Heart left ventricle (tissue), 16 donors: Measurements from ENCODE around the gene GRAMD1B. TPM values are rescaled to one million over a fixed set of nuclear protein-coding genes. Genes with fewer than 3 reads are reported as not detected.
A peak's percentile ranks its signal among the peaks of the same experiment; 100 is the strongest.

Experiments
- ATAC-seq, 4 donors: fragments of 200-7000 bp; cut with Tn5 transposase; one replicate each; pipeline ENCODE4 v1.9.1; 2020 to 2022; ENCODE audit warnings: moderate library complexity in 4 of 4, mild to moderate bottlenecking in 3 of 4, moderate number of reproducible peaks in 1 of 4
- DNase-seq, 5 donors: peaks; one replicate each; pipeline ENCODE4 v3.0.0-alpha.2; 2020
- H3K27ac ChIP-seq, 12 donors: fragments of 200-600 bp; sonication (generic) in 4 of 12; one replicate each; pipeline versions ENCODE4 v1.5.0 to v1.8.0; 2016 to 2022; ENCODE audit warnings: mild to moderate bottlenecking in 2 of 12
- H3K27me3 ChIP-seq, 9 donors: fragments of 200-600 bp; sonication (generic) in 2 of 9; one replicate each; pipeline versions ENCODE4 v1.5.1 to v1.8.0; 2016 to 2022; ENCODE audit warnings: mild to moderate bottlenecking in 3 of 9
- H3K36me3 ChIP-seq, 9 donors: fragments of 200-600 bp; sonication (generic) in 2 of 9; one replicate each; pipeline versions ENCODE4 v1.5.0 to v1.8.0; 2018 to 2022; ENCODE audit warnings: mild to moderate bottlenecking in 2 of 9
- H3K4me1 ChIP-seq, 12 donors: fragments of 200-600 bp; sonication (generic) in 4 of 12; one replicate each; pipeline versions ENCODE4 v1.5.0 to v1.8.0; 2016 to 2022; ENCODE audit warnings: mild to moderate bottlenecking in 3 of 12
- H3K4me3 ChIP-seq, 12 donors: fragments of 200-600 bp; sonication (generic) in 4 of 12; one replicate each; pipeline versions ENCODE4 v1.5.0 to v1.8.0; 2017 to 2022; ENCODE audit warnings: mild to moderate bottlenecking in 9 of 12, moderate library complexity in 4 of 12
- H3K9me3 ChIP-seq, 12 donors: fragments of 200-600 bp; sonication (generic) in 4 of 12; one replicate each; pipeline versions ENCODE4 v1.5.0 to v1.8.0; 2016 to 2022; ENCODE audit warnings: mild to moderate bottlenecking in 1 of 12
- POLR2A ChIP-seq, 2 donors: fragments of 450-650 bp; IDR thresholded peaks; one replicate each; pipeline ENCODE4 v1.6.1; 2017; ENCODE audit warnings: antibody characterized with exemption in 2 of 2, mild to moderate bottlenecking in 2 of 2, moderate library complexity in 2 of 2
- WGBS, 4 donors: extraction: QIAGEN DNeasy Blood & Tissue Kit in 2 of 4; methylation state at CpG; one replicate each; pipeline versions ENCODE4 v1.1.5 to v1.1.7; 2013 to 2018; 5-methylcytosine and 5-hydroxymethylcytosine counted together
- intact Hi-C, 10 donors: fragments of 100-400 bp; cut with DNase I; formaldehyde crosslinking; loops; one replicate each; pipeline versions ENCODE4 v1.11.1 to v1.14.2; 2022
- polyA plus RNA-seq, 2 donors: library from polyadenylated mRNA; stranded (reverse); fragments of 200-250 nt; gene quantifications; one replicate each; pipeline ENCODE4 v1.2.3, GENCODE V29; 2013
- total RNA-seq, 9 donors: library from RNA; depleted of rRNA in 2 of 9; stranded (reverse); fragments of >200 nt in 2 of 9; fragmentation: NEBNext Ultra II Directional in 3 of 9; extraction: Animal tissue kit (Norgen Biotek cat#: 25700) in 3 of 9; gene quantifications; one replicate each; pipeline versions ENCODE4 v1.1.0 to v1.2.4, GENCODE V29; 2016 to 2023
- TF ChIP-seq, protein P1 (sequence below), 12 donors: fragments of 200-600 bp; sonication (generic) in 4 of 12; IDR thresholded peaks; one replicate each; pipeline versions ENCODE4 v1.5.0 to v1.8.0; 2018 to 2022; ENCODE audit warnings: antibody characterized with exemption in 12 of 12, mild to moderate bottlenecking in 5 of 12
- donor health status: ischemic (EF 13 %, LVEDD 7.1; RV severe dilation, severe dysfunction).
- donor health status: healthy with polysubstance abuse.
- donor health status: DM: no; HTN: yes; CAD: no.
- donor health status: DM: no; HTN: no; CAD: no.
- donor health status: ischemic (EF 25% LVEDD 6.9; RV normal size, moderate dysfunction).
- donor health status: ischemic (EF 25% LVEDD 5.7; RV mildly dilated, moderate dysfunction).
- donor health status: healthy.
- donor health status: DM: yes; HTN: yes; CAD: no.
- donor health status: ischemic (EF 35%, LVEDD 5.7; RV mildly dilated, moderate dysfunction).
- donor health status: nonischemic (EF 11% LVEDD 7.7; RV severe dilation, severe dysfunction).
- donor health status: DM: yes; HTN: yes; CAD: no.
- donor health status: PGD.
- donor health status: ischemic (EF 29% LVEDD 5.4; RV normal size, mild dysfunction).
- donor health status: nonischemic (EF 23%, LVEDD 6.1; RV moderate dilation, normal function).

GRAMD1B gene
- total and polyA plus RNA-seq, 11 donors = 8.6 to 42.5 (median 23.0) TPM

DNA sequence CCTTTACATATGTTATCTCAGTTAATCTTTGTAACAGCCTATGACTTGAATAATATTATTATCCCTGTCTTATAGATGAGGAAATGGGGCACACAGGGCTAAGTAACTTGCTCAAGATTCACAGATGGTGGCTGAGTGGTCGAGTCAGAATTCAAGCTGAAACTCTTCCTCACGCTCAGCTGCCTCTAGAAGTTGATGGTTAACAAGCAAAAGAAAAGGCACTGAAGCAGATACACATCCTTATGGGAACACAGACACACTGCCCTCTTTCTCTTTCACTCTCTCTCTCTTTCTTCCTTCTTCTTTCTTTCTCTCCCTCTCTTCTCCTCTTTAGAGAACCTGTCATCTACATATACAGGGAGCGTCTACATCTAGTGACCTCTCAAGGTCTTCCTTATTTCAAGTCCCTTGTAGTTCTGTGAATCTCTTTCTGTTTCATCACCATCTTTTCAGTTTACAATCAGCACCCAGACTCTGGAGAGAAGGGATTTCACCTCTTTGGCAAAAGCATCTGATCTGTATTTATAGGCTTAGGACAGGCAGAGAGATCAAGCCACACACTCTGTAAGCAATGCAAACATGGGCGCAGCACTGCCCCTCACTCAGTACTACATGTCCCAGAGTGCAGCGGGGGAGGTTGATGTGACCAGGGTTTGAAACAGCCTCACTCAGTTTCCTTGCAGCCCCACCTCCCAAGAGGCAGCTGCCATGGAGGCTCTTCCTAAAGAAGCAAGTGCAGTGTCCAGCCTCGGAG lies 75.7 kb downstream of the GRAMD1B start:
- intact Hi-C loops = no loop called here
- no peaks in the 10 kb centered on the region for H3K9me3 ChIP-seq
- ATAC-seq (no peak), DNase-seq (no peak)
- H3K4me1 ChIP-seq = peaks cover 0 to 3% (median 0%) of the 10 kb centered on the region in 12 donors
- H3K36me3 ChIP-seq = no peaks in the 10 kb centered on the region
- WGBS, 4 donors = 71 to 79% (median 74%) methylated on average over 6 of the region's 6 CpGs
- H3K4me3 ChIP-seq = no peak overlapping the region
- H3K27ac ChIP-seq = no peak overlapping the region
- TF ChIP-seq, protein P1, sequence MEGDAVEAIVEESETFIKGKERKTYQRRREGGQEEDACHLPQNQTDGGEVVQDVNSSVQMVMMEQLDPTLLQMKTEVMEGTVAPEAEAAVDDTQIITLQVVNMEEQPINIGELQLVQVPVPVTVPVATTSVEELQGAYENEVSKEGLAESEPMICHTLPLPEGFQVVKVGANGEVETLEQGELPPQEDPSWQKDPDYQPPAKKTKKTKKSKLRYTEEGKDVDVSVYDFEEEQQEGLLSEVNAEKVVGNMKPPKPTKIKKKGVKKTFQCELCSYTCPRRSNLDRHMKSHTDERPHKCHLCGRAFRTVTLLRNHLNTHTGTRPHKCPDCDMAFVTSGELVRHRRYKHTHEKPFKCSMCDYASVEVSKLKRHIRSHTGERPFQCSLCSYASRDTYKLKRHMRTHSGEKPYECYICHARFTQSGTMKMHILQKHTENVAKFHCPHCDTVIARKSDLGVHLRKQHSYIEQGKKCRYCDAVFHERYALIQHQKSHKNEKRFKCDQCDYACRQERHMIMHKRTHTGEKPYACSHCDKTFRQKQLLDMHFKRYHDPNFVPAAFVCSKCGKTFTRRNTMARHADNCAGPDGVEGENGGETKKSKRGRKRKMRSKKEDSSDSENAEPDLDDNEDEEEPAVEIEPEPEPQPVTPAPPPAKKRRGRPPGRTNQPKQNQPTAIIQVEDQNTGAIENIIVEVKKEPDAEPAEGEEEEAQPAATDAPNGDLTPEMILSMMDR (IDR thresholded peaks at IDR 0.05) = no peak
- TF ChIP-seq POLR2A (IDR thresholded peaks at IDR 0.05) = no peak
- no peaks in the 10 kb centered on the region for H3K27me3 ChIP-seq

DNA sequence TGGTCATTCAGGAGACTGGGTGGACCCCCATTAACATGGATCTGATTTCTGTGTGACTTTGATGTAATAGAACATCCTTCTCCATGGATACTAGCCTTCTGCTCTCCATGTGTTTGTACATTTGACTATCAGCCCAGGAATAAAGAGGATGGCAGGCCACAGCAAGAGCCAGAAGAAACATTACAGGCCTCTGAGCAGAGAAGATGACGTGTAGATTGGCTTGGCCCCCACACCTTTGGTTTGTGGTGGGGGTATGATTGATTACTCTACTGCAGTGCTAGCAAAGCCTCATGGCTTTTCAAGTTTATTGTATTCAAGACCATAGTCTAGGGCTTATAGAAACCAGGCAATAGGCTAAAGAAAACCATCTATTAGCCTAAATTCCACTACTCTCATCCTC lies 77.0 kb downstream of the GRAMD1B start:
- Histone ChIP-seq H3K36me3 (no peaks in the 10 kb centered on the region), H3K4me3 (no peak overlapping the region), H3K27me3 (no peaks in the 10 kb centered on the region), H3K9me3 (no peaks in the 10 kb centered on the region), H3K27ac (no peak overlapping the region), H3K4me1 (peaks cover 0 to 9% (median 0%) of the 10 kb centered on the region in 12 donors)
- TF ChIP-seq POLR2A (IDR thresholded peaks at IDR 0.05) = no peak
- TF ChIP-seq, protein P1 (IDR thresholded peaks at IDR 0.05) = no peak
- ATAC-seq (no peak), DNase-seq (no peak)
- WGBS, 4 donors = 75 to 100% (median 89%) methylated on average over 1 of the region's 1 CpG
- intact Hi-C loops = no loop called here

DNA sequence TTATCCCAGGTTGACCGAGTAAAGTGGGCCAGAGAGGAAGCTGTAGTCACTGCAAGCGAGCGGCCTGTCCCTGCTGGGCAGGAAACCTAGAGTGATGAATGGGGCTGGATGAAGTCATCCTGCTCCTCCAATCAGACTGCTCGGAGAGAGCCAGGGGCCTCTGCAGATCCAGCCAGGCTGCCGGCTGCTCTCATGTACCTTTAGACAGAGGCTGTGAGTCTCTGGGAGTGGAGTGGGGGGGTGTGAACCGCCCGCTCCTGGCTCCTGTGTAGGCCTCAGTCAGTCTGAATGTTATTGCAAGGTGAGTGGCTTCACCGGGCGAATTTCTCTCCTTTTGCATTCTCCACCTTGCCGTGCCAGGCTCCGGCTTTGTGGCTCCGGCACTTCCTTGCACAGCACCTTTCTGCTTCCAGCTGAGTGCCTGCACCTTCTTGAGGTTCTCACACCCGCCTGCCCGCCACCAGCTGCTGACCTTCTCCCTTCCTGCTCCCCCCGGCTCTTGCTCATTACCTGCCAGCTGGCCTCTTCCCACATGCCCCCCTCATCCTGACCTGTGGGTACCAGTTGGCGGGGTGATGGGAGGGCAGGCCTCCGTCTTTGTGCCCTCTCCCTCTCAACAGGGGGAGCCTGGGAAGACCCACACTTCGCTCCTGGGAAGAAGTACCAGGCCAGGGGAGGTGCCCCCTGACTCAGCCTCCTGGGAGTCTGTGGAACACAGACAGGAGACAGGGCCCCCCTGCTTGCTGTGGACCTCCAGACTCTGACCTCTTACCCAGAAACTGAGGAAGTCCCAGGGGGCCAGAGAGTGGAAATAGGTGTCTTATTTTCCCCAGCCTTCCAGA lies 79.9 kb downstream of the GRAMD1B start:
- H3K4me1 ChIP-seq = peaks cover 0 to 9% (median 0%) of the 10 kb centered on the region in 12 donors
- ATAC-seq (peak in 3 of 4 donors; percentile 12 to 24 (median 16)), DNase-seq (no peak)
- 69 to 78% (median 76%) methylated on average over 18 of the region's 18 CpGs for WGBS, 4 donors
- TF ChIP-seq, protein P1 (IDR thresholded peaks at IDR 0.05) = no peak
- TF ChIP-seq POLR2A (IDR thresholded peaks at IDR 0.05) = no peak
- H3K27me3 ChIP-seq = no peaks in the 10 kb centered on the region
- intact Hi-C loops = loop anchor here in 9 of 10 donors (2.0 to 10.0 kb wide), 6 partner anchors 42 to 197 kb away; no protein-coding TSS in a partner anchor
- H3K36me3 ChIP-seq = no peaks in the 10 kb centered on the region
- H3K4me3 ChIP-seq = no peak overlapping the region
- H3K9me3 ChIP-seq = no peaks in the 10 kb centered on the region
- no peak overlapping the region for H3K27ac ChIP-seq

DNA sequence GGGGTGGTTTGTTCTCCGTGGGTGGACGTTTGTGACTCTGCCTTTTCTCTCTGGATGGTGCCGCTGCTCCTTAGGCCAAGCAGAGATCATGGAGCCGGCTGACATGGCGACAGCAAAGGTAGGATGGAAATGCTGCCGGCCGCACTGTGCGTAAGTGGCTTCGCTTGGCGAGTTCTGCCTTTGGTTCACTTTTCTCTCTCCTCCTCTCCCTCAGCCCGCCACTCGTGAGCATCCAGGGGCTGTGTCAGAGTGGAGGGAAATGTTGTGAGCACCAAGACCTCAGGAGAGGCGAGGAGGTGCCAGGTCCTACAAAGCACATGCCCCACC lies 80.5 kb downstream of the GRAMD1B start:
- no peaks in the 10 kb centered on the region for H3K9me3 ChIP-seq
- 87 to 95% (median 94%) methylated on average over 9 to 13 of the region's 13 CpGs for WGBS, 4 donors
- TF ChIP-seq, protein P1 (IDR thresholded peaks at IDR 0.05) = no peak
- peaks cover 0 to 9% (median 0%) of the 10 kb centered on the region in 12 donors for H3K4me1 ChIP-seq
- no peaks in the 10 kb centered on the region for H3K27me3 ChIP-seq
- intact Hi-C loops = loop anchor here in 9 of 10 donors (2.0 to 10.0 kb wide), 6 partner anchors 42 to 197 kb away; no protein-coding TSS in a partner anchor
- no peak for DNase-seq
- no peak for ATAC-seq
- no peaks in the 10 kb centered on the region for H3K36me3 ChIP-seq
- H3K27ac ChIP-seq = no peak overlapping the region
- H3K4me3 ChIP-seq = no peak overlapping the region
